HepG2 (cell line): ENCODE data around the gene ATP5MC2. TPM values are rescaled to one million over a fixed set of nuclear protein-coding genes. Genes with fewer than 3 reads are reported as not detected.

Source experiments
- ATAC-seq: fragments of 200-7000 bp; cut with Tn5 transposase; 3 replicates; pipeline ENCODE4 v1.9.1; 2020; ENCODE audit warnings: mild to moderate bottlenecking, moderate library complexity
- BruUV-seq: library from RNA; stranded (reverse); fragments of 400-500 nt; replicated peaks from 2 replicates; lab custom pipeline; 2021; lab: Mats Ljungman, UMichigan
- CTCF ChIA-PET: fragments of 300-600 bp; formaldehyde crosslinking; extraction: SDS; loops from one replicate; lab custom pipeline; 2021; ENCODE audit warnings: low total read pairs, inconsistent platforms, low intra/inter-chr PET ratio; lab: Yijun Ruan, JAX
- POLR2A ChIA-PET: fragments of 350-600 bp; sonication (Branson Sonifier 250); formaldehyde crosslinking; loops from one replicate; lab custom pipeline; 2020; ENCODE audit warnings: antibody characterized with exemption, inconsistent platforms; lab: Yijun Ruan, JAX
- DNase-seq: peaks from one replicate; pipeline ENCODE4 v3.0.0-alpha.2; 2015; ENCODE audit warnings: low spot score
- FAIRE-seq: peaks from 3 replicates; lab custom pipeline; 2011; peaks lifted over from hg19 to GRCh38; lab: Jason Lieb, UNC
- H2AFZ ChIP-seq: one replicate; pipeline ENCODE4 v1.6.1; 2011; ENCODE audit warnings: low read length, inconsistent platforms
- H3K27ac ChIP-seq: fragments of 300-600 bp; 3 replicates; pipeline ENCODE4 v1.8.0; 2011; ENCODE audit warnings: mixed run types, mild to moderate bottlenecking, mixed read lengths, low read length, inconsistent platforms; ENCODE audit not compliant: insufficient read depth; ENCODE audit errors: extremely low read length
- H3K27me3 ChIP-seq, 2 experiments: fragments of 200-600 bp in 1 of 2; 2 replicates in 1 of 2; 3 replicates in 1 of 2; pipeline versions ENCODE4 v1.6.0 to v1.8.0; 2011; ENCODE audit warnings: low read length in 2 of 2, mild to moderate bottlenecking in 2 of 2, moderate library complexity in 2 of 2, inconsistent platforms in 1 of 2; ENCODE audit not compliant: insufficient read depth in 2 of 2, control insufficient read depth in 1 of 2
- H3K36me3 ChIP-seq, 2 experiments: fragments of 200-600 bp in 1 of 2; replicated peaks in 1 of 2; 2 replicates in 1 of 2; 3 replicates in 1 of 2; pipeline versions ENCODE4 v1.5.1 to v1.8.0; 2011; ENCODE audit warnings: low read length in 2 of 2, inconsistent platforms in 1 of 2; ENCODE audit not compliant: insufficient read depth in 2 of 2, control insufficient read depth in 1 of 2
- H3K4me1 ChIP-seq: 2 replicates; pipeline ENCODE4 v1.5.1; 2012; ENCODE audit warnings: low read length, inconsistent platforms; ENCODE audit not compliant: insufficient read depth
- H3K4me2 ChIP-seq: 2 replicates; pipeline ENCODE4 v1.6.0; 2011; ENCODE audit warnings: low read depth, low read length, inconsistent platforms
- H3K4me3 ChIP-seq, 3 experiments: fragments of 200-600 bp in 1 of 3; sonication (generic), shearing (Covaris generic) in 1 of 3; replicated peaks in 1 of 3; 2 replicates each; pipeline ENCODE4 v1.5.1; 2011 to 2016; ENCODE audit warnings: low read length in 3 of 3, inconsistent platforms in 2 of 3, low read depth in 2 of 3, mild to moderate bottlenecking in 2 of 3, control low read depth in 1 of 3, mixed read lengths in 1 of 3; ENCODE audit not compliant: insufficient read depth in 1 of 3
- H3K79me2 ChIP-seq: one replicate; pipeline ENCODE4 v1.6.1; 2011; ENCODE audit warnings: low read length, inconsistent platforms; ENCODE audit not compliant: insufficient read depth
- H3K9ac ChIP-seq: 2 replicates; pipeline ENCODE4 v1.6.0; 2011; ENCODE audit warnings: mild to moderate bottlenecking, low read depth, low read length, inconsistent platforms; ENCODE audit not compliant: insufficient read depth
- H3K9me3 ChIP-seq: 2 replicates; pipeline ENCODE4 v1.5.1; 2012; ENCODE audit warnings: mild to moderate bottlenecking, low read length
- H4K20me1 ChIP-seq: 2 replicates; pipeline ENCODE4 v1.6.0; 2011; ENCODE audit warnings: inconsistent platforms, mild to moderate bottlenecking, low read length, moderate library complexity; ENCODE audit not compliant: insufficient read depth
- ATF7 ChIP-seq, 2 experiments: fragments of 450-650 bp in 1 of 2; sonication (generic) in 1 of 2; formaldehyde crosslinking in 1 of 2; IDR thresholded peaks; 2 replicates each; pipeline versions ENCODE4 v1.4.0 to v1.6.1; 2016 to 2020; ENCODE audit warnings: antibody characterized with exemption in 1 of 2, mild to moderate bottlenecking in 1 of 2, missing genetic modification reagents in 1 of 2
- CEBPB ChIP-seq: IDR thresholded peaks from 2 replicates; pipeline ENCODE4 v1.6.1; 2011; ENCODE audit warnings: low read depth, low read length, improper control_type of control experiment, borderline replicate concordance
- FOXC1 ChIP-seq: sonication (generic); formaldehyde crosslinking; IDR thresholded peaks from 2 replicates; pipeline ENCODE4 v1.8.0; 2022; ENCODE audit warnings: mild to moderate bottlenecking, missing genetic modification reagents, borderline replicate concordance
- IRF9 ChIP-seq: sonication (generic); formaldehyde crosslinking; IDR thresholded peaks from 2 replicates; pipeline ENCODE4 v1.8.0; 2022; ENCODE audit warnings: missing genetic modification reagents, mild to moderate bottlenecking, borderline replicate concordance
- ISL2 ChIP-seq: sonication (generic); formaldehyde crosslinking; IDR thresholded peaks from 2 replicates; pipeline ENCODE4 v1.5.0; 2020; ENCODE audit warnings: missing genetic modification reagents
- JARID2 ChIP-seq: sonication (generic); formaldehyde crosslinking; IDR thresholded peaks from 2 replicates; pipeline ENCODE4 v1.8.1; 2023; ENCODE audit warnings: missing genetic modification reagents, inconsistent platforms; ENCODE audit not compliant: insufficient replicate concordance
- KLF13 ChIP-seq: sonication (generic); formaldehyde crosslinking; IDR thresholded peaks from 2 replicates; pipeline ENCODE4 v1.4.0; 2020; ENCODE audit warnings: mild to moderate bottlenecking, missing genetic modification reagents
- LRRFIP1 ChIP-seq: sonication (generic); formaldehyde crosslinking; conservative IDR thresholded peaks from 2 replicates; pipeline ENCODE4 v1.4.0; 2020; ENCODE audit warnings: missing genetic modification reagents
- SMYD3 ChIP-seq: sonication (generic); formaldehyde crosslinking; IDR thresholded peaks from 2 replicates; pipeline ENCODE4 v1.8.1; 2023; ENCODE audit warnings: mild to moderate bottlenecking, missing genetic modification reagents
- THYN1 ChIP-seq: sonication (generic); formaldehyde crosslinking; IDR thresholded peaks from 2 replicates; pipeline ENCODE4 v1.8.1; 2023; ENCODE audit warnings: low read depth, mild to moderate bottlenecking, moderate library complexity, missing genetic modification reagents, borderline replicate concordance
- ZNF280B ChIP-seq: sonication (generic); formaldehyde crosslinking; IDR thresholded peaks from 2 replicates; pipeline ENCODE4 v1.5.0; 2020; ENCODE audit warnings: missing genetic modification reagents, mild to moderate bottlenecking, borderline replicate concordance
- ZSCAN22 ChIP-seq: sonication (generic); formaldehyde crosslinking; IDR thresholded peaks from 2 replicates; pipeline ENCODE4 v1.4.0; 2020; ENCODE audit warnings: mild to moderate bottlenecking, missing genetic modification reagents
- WGBS: methylation state at CpG from one replicate; pipeline ENCODE4 v1.1.6; 2017; ENCODE audit warnings: low lambda C conversion rate; 5-methylcytosine and 5-hydroxymethylcytosine counted together
- in situ Hi-C: cut with HindIII; loops from 2 replicates; pipeline ENCODE4 v1.10.0; 2017; ENCODE audit warnings: low pct_unique_long_range_greater_than_20kb; ENCODE audit not compliant: extremely low pct_ligation_motif_present
- intact Hi-C: fragments of 100-400 bp; cut with micrococcal nuclease; formaldehyde crosslinking; loops from one replicate; pipeline ENCODE4 v1.10.0; 2022; ENCODE audit not compliant: unreplicated experiment
- polyA plus RNA-seq, 8 experiments: library from polyadenylated mRNA; depleted of rRNA in 3 of 8; stranded (reverse) in 7 of 8; unstranded in 1 of 8; fragments of >200 nt; fragmentation: Illumina TruSeq in 4 of 8; extraction: Trizol in 4 of 8; gene quantifications; 2 replicates each; pipeline versions ENCODE4 v1.2.1 to v1.2.3, GENCODE V29; 2011 to 2016; ENCODE audit warnings: low read depth in 4 of 8, missing spikeins in 1 of 8, mixed read lengths in 1 of 8; ENCODE audit not compliant: insufficient read depth in 1 of 8
- total RNA-seq, 5 experiments: library from RNA; depleted of rRNA; stranded (reverse); fragments of >200 nt; fragmentation: Illumina TruSeq; extraction: Trizol; gene quantifications; 2 replicates each; pipeline ENCODE4 v1.2.3, GENCODE V29; 2016; ENCODE audit warnings: low read depth in 1 of 5

The ATP5MC2 gene
- total and polyA plus RNA-seq, 2 of the 13 experiments (the other 11 are each of a cell fraction or from before 2014, with no cell fraction given): 230 to 257 TPM

GRCh38 chr12:53644133-53644532, 31.8 kb downstream of the ATP5MC2 start:
- FAIRE-seq: no peak
- Histone ChIP-seq H3K4me3 (no peak overlapping the region), H3K79me2 (no peaks in the 10 kb centered on the region), H3K27ac (no peak overlapping the region), H2AFZ (no peak overlapping the region), H3K4me1 (peaks cover 12% of the 10 kb centered on the region), H3K36me3 (no peaks in the 10 kb centered on the region), H3K9me3 (no peaks in the 10 kb centered on the region), H4K20me1 (no peaks in the 10 kb centered on the region), H3K4me2 (no peak overlapping the region), H3K27me3 (no peaks in the 10 kb centered on the region), H3K9ac (no peak overlapping the region)
- no peak for TF ChIP-seq JARID2 (CRISPR knock-in tag)
- no peak for TF ChIP-seq LRRFIP1
- TF ChIP-seq ISL2 (CRISPR knock-in tag): no peak
- TF ChIP-seq FOXC1 (CRISPR knock-in tag): no peak
- no peak for TF ChIP-seq SMYD3 (CRISPR knock-in tag)
- TF ChIP-seq IRF9 (CRISPR knock-in tag): no peak
- no peak for TF ChIP-seq THYN1
- no peak for TF ChIP-seq KLF13 (CRISPR knock-in tag)
- TF ChIP-seq ATF7 (IDR thresholded peaks at IDR 0.05): 0 out of 2 replicates have a peak, but pooled peaks have one; percentile 11
- TF ChIP-seq ATF7 (CRISPR knock-in tag; IDR thresholded peaks at IDR 0.05): no peak
- peak; percentile 52; the same call in 1 of the 2 replicates for TF ChIP-seq CEBPB
- TF ChIP-seq ZSCAN22 (CRISPR knock-in tag): no peak
- TF ChIP-seq ZNF280B: no peak
- no CpG with 5 or more reads among the region's 3 CpGs for WGBS
- DNase-seq: no peak
- no TSS peak for BruUV-seq
- intact Hi-C loops: loop anchor here (5.0 kb wide), 1 partner anchor 33 kb away; the partner anchor contains the start of gene ATP5MC2
- no peak for ATAC-seq
- in situ Hi-C loops: no loop called here
- ChIA-PET CTCF (no interaction called here), POLR2A (no interaction called here)
